ENCODE measurements around the gene PSG3. TPM values are rescaled to one million over a fixed set of nuclear protein-coding genes. Genes with fewer than 3 reads are reported as not detected.
"Not testable (repeated sequence)": the region's sequence is repeated elsewhere in the genome, so short reads cannot be mapped to it uniquely, and the experiment has no call there.

Gene PSG3
- total and polyA plus RNA-seq, 2 experiments from 2014 or later = not detected

DNA sequence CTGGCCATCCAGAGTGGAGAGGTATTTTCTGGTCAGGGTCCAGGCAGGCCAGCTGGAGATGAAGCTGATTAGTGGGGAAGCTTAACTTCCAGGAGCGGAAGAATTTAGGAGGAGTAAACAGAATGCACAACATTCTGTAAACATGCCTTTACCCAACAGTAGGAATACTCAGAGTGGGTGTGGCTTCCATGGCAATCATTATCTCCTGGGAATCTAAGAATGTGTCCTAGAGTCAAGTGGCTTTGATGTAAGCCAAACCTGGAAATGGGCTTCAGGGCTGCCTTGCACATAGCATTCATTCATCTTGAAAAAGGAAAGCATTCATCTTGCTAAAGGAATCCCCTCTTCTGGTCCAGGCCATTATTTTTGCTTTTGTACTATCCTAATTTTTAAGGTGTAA lies 29.3 kb downstream of the PSG3 start:
- not testable (repeated sequence) for H3K9me3 ChIP-seq (ENCODE audit: low read depth); H3K27me3 ChIP-seq; H3K4me1 ChIP-seq (ENCODE audit: low read depth); H3K36me3 ChIP-seq; DNase-seq (ENCODE audit: low read depth in 1 of 2, low spot score in 1 of 2); H3K4me3 ChIP-seq; H3K27ac ChIP-seq

DNA sequence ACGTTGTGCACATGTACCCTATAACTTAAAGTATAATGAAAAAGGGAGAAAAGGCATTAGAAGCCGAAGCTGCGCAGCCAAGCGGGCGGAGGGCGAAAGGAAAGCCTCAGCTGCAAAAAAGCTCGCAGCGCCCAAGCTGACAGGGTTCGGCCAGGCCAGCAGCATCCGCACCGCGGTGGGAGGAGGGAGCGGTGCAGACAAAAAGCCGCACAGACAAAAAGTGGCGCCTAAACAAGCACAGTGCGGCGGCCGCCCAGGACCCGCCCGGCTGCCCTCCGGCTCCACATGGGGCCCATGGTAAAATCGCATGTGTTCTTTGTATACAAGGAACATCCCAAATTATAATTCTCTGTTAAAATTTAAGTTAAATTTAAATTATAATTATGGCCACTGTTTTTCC lies 42.4 kb downstream of the PSG3 start:
- Histone ChIP-seq H3K36me3 (no peaks in the 10 kb centered on the region), H3K4me1 (ENCODE audit: low read depth) (no peaks in the 10 kb centered on the region), H3K4me3 (no peak overlapping the region), H3K9me3 (ENCODE audit: low read depth) (no peaks in the 10 kb centered on the region), H3K27me3 (no peaks in the 10 kb centered on the region), H3K27ac (no peak overlapping the region)
- TF ChIP-seq, protein P1, sequence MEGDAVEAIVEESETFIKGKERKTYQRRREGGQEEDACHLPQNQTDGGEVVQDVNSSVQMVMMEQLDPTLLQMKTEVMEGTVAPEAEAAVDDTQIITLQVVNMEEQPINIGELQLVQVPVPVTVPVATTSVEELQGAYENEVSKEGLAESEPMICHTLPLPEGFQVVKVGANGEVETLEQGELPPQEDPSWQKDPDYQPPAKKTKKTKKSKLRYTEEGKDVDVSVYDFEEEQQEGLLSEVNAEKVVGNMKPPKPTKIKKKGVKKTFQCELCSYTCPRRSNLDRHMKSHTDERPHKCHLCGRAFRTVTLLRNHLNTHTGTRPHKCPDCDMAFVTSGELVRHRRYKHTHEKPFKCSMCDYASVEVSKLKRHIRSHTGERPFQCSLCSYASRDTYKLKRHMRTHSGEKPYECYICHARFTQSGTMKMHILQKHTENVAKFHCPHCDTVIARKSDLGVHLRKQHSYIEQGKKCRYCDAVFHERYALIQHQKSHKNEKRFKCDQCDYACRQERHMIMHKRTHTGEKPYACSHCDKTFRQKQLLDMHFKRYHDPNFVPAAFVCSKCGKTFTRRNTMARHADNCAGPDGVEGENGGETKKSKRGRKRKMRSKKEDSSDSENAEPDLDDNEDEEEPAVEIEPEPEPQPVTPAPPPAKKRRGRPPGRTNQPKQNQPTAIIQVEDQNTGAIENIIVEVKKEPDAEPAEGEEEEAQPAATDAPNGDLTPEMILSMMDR (IDR thresholded peaks at IDR 0.05; ENCODE audit: low read depth, low read length) = no peak
- no peak for DNase-seq (ENCODE audit: low read depth in 1 of 2, low spot score in 1 of 2)

DNA sequence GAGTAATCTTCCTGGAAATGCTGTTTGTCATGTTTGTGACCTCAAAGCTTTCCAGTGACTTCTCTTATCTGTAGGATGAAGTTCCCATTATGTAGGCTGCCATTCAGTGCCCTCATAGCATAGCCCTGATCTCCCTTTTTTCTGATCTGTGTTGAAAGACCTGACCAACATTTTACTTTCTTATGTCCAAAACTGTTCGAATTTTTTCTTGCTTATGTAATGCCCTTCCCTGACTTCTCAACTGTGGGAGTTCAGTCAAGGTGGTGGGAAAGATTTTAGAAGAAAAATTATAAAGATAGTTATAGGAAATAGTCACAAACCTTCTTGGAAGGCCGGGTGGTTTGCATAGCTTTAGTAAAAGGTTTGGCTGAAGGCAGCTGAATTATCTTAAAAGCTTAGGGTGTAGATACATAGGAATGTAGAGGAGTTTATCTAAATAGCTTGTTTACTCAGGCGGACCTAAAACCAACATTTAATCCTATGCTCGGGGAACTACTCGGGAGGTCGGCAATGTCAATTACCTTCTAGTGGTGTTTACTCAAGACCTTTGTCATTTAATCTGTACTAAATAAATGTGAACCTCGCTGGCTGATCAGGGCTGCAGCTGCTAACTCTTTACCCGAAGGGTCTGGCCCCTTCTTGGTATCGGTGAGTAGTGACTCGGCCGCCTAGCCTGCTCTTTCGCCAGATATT lies 44.3 kb downstream of the PSG3 start:
- Histone ChIP-seq H3K4me3 (no peak overlapping the region), H3K36me3 (no peaks in the 10 kb centered on the region), H3K27me3 (no peaks in the 10 kb centered on the region), H3K4me1 (ENCODE audit: low read depth) (no peaks in the 10 kb centered on the region), H3K9me3 (ENCODE audit: low read depth) (no peaks in the 10 kb centered on the region), H3K27ac (no peak overlapping the region)
- no peak for DNase-seq (ENCODE audit: low read depth in 1 of 2, low spot score in 1 of 2)
- TF ChIP-seq, protein P1 (IDR thresholded peaks at IDR 0.05; ENCODE audit: low read depth, low read length) = no peak

DNA sequence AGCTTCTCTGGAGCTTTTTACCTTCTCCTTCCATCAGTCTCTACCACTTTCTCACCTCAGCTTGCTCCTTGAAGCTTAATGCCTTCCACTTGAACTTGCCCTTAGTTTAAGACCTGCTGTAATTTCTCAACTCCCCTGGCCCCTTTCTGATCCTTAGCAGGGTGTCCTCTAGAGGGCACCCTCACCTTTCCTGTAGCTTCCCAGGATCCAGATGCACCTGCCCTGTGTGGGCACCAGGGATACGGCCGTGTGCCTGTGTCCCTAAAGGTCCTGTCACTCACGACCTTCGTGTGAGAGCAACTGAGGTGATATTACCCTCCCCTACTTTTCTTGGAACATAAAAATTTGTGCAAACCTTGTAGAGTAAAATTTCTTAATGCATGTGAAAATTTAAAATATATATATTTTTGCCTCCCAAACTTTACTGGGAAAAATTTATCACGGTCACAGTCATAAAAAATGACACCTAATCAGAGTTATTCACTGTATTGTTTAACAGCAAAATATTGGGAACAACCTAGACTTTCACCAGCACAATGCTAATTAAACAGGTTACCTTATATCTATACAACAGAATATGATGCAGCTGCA lies 46.4 kb downstream of the PSG3 start:
- Histone ChIP-seq H3K27me3 (no peaks in the 10 kb centered on the region), H3K27ac (no peak overlapping the region), H3K36me3 (no peaks in the 10 kb centered on the region), H3K9me3 (ENCODE audit: low read depth) (no peaks in the 10 kb centered on the region), H3K4me3 (no peak overlapping the region), H3K4me1 (ENCODE audit: low read depth) (no peaks in the 10 kb centered on the region)
- DNase-seq (ENCODE audit: low read depth in 1 of 2, low spot score in 1 of 2) = peak in 1 of 2 donors; percentile 50
- TF ChIP-seq, protein P1 (IDR thresholded peaks at IDR 0.05; ENCODE audit: low read depth, low read length) = peak; percentile 60

DNA sequence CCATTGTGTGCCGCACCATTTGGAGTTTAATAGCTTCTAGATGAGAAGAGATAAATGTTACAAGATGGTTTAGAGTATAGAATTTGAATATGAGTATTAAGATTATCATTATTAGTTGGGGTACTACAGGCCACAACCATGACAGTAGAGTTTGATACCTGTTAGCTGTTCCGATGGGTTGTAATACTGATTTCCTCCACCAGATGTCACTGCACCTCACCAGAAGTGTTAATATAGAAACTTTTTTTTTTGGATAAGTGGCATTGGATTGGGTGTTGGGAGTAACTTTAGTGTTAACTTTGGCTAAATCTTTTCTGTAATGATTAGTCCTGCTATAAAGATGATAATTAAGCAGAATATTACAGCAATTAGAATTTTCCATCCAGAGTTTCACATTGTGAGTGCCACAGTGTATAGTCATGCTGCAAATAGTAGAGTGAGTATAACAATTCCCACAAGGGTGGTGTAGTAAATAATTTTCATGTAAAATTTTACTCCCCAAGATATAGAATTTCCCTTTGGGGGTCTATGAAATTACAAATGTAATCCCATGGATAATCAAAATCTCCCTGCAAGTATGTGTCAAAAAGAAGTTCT lies 56.3 kb downstream of the PSG3 start:
- H3K36me3 ChIP-seq = no peaks in the 10 kb centered on the region
- no peak overlapping the region for H3K4me3 ChIP-seq
- TF ChIP-seq, protein P1 (IDR thresholded peaks at IDR 0.05; ENCODE audit: low read depth, low read length) = peak; percentile 70
- H3K27ac ChIP-seq = no peak overlapping the region
- DNase-seq (ENCODE audit: low read depth in 1 of 2, low spot score in 1 of 2) = peak; percentile 0 to 43
- no peaks in the 10 kb centered on the region for H3K4me1 ChIP-seq (ENCODE audit: low read depth)
- H3K27me3 ChIP-seq = no peaks in the 10 kb centered on the region
- H3K9me3 ChIP-seq (ENCODE audit: low read depth) = peaks cover 3% of the 10 kb centered on the region

DNA sequence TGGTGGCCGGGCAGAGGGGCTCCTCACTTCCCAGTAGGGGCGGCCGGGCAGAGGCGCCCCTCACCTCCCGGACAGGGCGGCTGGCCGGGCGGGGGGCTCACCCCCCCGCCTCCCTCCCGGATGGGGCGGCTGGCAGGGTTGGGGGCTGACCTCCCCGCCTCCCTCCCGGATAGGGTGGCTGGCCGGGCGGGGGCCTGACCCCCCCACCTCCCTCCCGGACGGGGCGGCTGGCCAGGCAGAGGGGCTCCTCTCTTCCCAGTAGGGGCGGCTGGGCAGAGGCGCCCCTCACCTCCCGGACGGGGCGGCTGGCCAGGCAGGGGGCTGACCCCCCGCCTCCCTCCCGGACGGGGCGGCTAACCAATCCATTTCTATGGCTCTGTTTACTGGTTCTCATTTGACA lies 64.0 kb downstream of the PSG3 start:
- not testable (repeated sequence) for H3K9me3 ChIP-seq (ENCODE audit: low read depth); H3K27me3 ChIP-seq; H3K4me3 ChIP-seq; H3K36me3 ChIP-seq; DNase-seq (ENCODE audit: low read depth in 1 of 2, low spot score in 1 of 2); H3K27ac ChIP-seq; H3K4me1 ChIP-seq (ENCODE audit: low read depth)

DNA sequence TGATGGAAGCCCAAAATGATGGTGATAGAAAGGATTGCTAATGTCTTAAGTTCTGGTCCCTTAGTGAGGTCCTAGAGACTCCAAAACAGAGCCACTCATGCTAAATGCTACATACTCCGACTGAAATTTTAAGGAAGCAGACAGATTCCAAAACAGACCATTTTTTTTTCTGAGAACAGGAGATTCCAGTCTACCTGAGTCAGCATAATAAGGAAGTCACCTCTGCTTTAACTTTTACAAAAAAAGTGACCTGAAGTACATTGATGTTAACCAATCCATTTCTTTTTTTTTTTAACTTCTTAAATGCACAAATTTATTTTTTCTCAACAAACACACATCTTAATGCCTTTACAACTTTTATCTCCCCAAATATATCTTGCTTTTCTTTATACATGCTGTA lies 65.7 kb downstream of the PSG3 start:
- not testable (repeated sequence) for H3K27me3 ChIP-seq; DNase-seq (ENCODE audit: low read depth in 1 of 2, low spot score in 1 of 2); H3K4me3 ChIP-seq; H3K9me3 ChIP-seq (ENCODE audit: low read depth); H3K36me3 ChIP-seq; H3K4me1 ChIP-seq (ENCODE audit: low read depth); H3K27ac ChIP-seq

Data from cardiac muscle cell (in vitro differentiated cells and primary cell).